GM19468 (cell line): ENCODE results near the gene GHRH.

ENCODE experiments used
- ATAC-seq: cut with Tn5 transposase; IDR thresholded peaks from one replicate; pipeline ENCODE4 v1.9.1; 2021; ENCODE audit warnings: mild to moderate bottlenecking, moderate library complexity, moderate number of reproducible peaks; ENCODE audit not compliant: unreplicated experiment; ENCODE audit errors: extremely low read depth

GHRH gene

DNA sequence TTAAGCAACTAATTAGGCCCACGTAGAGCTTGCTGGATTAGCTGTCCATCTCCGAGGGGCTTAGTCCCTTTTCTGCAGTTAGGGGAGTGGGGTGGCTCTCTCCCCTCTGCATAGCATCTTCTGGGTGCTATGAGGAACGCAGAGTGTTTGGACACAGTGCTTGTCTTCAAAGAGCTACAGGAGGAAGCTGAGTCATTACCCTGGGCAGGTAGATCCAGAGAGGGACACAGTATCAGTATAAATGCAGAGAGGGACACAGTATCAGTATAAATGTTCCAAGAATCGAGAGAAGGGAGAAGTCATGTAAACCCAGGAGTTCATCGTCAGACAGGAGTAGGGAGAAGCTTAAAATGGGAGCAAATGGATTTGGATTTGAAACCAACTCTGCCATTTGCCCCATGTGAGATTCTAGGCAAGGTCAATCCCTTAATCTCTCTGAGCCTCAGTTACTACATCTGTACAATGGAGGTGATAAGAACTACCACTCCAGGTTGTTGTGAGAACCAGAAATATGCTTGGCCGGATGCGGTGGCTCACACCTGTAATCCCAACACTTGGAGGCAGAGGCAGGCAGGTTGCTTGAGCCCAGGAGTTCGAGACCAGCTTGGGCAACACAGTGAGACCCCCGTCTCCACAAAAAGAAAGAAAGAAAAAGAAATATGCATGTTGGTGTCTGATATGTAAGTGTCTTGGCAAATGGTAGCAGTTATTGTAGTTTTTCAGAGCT is 5.5 kb upstream of the GHRH start:
- ATAC-seq, result no peak

DNA sequence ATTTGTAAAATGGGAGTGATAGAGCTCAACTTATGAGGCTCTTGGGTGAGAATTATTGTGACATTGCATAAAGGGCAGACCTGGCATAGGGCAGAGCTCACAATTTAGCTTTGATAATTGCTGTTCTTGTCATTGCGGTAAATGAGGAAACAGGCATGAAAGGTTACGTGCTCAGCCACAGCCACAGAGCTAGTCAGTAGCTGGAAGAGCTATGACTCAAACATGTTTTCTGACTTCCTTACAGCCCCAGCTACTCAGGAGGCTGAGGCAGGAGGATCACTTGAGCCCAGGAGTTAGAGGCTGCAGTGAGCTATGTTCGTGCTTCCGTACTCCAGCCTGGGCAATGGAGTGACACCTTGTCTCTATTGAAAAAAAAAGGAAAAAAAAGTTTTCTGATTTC is 3.5 kb upstream of the GHRH start:
- ATAC-seq, result no peak

DNA sequence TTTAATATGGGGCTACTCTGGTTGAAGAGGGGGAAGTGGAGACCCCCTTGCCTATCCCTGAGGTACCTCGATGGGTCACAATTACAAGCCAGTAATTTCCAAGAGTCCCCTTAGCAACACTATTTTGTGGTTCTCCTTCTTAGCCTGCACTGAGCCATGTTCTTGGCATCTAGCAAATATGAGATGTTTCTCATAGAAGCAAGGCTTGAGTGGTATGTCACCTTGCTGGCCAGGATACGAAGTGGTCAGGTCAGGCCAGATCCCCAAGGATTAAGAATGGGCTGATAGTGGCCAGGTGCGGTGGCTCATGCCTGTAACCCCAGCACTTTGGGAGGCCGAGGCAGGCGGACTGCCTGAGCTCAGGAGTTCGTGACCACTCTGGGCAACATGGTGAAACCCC is 2.1 kb upstream of the GHRH start:
- no peak for ATAC-seq

DNA sequence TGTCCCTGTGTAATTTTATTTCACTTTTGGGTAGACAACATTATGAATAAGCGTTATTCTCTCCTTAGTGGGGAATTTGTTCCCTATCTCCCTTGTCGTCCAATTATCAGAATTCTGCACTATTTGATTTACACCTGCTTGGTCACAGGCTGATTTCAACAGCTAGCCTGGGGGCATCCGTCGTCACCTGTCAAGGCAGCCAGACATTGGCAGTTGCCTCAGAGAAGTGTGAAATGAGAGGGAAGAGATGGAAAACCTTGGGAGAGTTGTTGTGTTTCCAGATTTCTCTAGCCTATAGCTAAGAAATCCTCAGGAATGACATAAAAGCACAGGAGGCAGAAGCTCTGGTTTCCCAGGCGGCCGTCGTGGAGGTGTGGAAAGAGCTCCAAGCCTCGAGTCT is 891 bp upstream of the GHRH start:
- ATAC-seq, result no peak

GRCh38 chr20:37260923-37261322 is 691 bp downstream of the GHRH start:
- no peak for ATAC-seq

- no peak for ATAC-seq
Measured at GRCh38 chr20:37259865-37260264, 1.7 kb downstream of the GHRH start.

DNA sequence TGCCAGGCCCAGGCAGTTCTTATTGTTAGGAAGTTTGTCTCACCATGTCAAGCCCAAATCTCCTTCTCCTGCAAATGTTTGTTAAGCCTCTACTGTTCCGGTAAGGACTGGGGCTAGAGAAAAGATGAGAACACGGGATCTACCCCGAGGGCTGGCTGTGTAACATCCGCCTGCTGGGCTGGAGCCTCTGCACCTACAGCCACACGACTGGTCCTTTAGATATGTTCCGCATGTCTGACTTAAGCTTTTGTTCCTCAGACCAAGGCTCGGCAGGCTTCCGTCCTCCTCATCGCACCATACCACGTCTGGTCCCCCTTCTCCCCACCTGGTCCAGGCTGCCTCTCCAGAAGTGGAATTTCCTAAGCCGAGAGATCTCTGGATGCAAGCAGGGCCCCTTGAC is 2.6 kb downstream of the GHRH start:
- ATAC-seq, result no peak

DNA sequence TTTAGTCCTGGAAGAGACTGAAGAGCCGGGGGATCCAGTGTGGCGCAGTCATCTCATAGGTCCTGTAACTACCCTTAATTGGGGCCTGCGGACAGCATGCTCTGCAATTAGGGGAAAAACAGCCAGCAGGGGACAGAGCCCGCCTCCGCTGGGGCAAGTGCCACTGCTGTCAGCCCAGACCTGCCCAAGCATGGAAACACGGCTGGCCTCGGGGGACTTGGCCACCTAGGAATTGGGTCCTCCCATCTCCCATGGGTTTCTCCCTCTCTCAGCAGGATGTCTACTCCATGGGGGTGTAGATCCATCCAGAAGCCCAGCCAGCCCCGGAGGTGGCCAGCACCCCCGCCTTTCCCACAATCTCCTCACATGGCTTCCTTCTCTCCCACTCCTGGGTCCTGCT is 3.6 kb downstream of the GHRH start:
- ATAC-seq, result no peak

DNA sequence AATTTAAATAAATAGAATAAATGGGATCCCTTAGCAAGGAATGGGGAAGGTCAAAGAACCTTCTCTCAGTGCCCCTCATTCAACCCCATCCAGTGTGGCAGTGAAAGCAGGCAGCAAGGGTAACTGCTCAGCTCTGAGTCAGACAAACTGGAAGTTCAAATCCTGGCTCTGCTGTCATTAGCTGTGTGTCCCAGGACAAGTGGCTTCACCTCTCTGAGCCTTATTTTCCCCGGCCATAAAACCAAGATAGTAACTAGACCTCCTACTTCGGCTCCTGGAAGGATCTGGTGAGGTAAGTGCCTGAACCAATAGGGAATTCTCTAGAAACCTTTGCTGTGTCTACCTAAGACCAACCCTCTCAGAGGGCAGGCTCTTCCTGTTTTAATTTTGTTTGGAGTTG is 4.1 kb downstream of the GHRH start:
- ATAC-seq, result no peak

GRCh38 chr20:37256286-37256685 is 5.3 kb downstream of the GHRH start:
- no peak for ATAC-seq

- no peak for ATAC-seq
Measured at GRCh38 chr20:37254114-37254878, 7.3 kb downstream of the GHRH start.

DNA sequence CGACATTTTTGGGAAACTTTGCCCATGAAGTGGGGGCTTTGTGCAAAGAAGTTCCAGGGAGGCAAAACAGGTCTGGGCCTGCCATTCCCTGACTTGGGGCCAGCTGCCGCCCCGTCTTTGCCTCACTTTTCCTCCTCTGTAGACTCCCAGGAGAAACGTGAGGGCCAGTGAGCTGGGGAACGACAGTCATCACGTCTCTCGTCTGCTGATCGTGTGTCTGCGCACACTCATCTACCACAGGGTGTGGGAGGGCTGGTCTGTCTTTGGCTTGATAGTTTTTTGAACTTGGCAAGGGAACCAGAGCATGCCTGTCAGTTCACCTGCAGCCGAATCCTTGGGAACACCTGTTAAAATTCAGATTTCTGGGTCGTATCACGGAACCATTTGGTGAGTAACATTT is 8.5 kb downstream of the GHRH start:
- no peak for ATAC-seq

GRCh38 chr20:37251825-37252477 is 9.7 kb downstream of the GHRH start:
- no peak for ATAC-seq

DNA sequence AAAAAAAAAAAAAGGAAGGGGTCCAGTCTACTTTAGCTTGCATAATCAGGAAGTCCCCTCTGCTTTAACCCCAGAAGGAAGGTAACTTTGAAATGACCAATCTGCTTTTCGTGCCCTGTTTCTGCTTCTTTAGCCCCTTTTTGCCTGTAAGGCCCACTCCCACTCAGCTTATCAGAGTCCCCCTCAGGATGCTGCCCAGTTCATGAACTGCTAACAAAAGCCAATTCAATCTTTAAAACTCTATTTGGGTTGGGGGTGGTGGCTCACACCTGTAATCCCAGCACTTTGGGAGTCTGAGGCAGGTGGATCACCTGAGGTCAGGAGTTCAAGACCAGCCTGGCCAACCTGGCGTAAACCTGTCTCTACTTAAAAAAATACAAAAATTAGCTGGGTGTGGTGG is 12.3 kb downstream of the GHRH start:
- no peak for ATAC-seq

DNA sequence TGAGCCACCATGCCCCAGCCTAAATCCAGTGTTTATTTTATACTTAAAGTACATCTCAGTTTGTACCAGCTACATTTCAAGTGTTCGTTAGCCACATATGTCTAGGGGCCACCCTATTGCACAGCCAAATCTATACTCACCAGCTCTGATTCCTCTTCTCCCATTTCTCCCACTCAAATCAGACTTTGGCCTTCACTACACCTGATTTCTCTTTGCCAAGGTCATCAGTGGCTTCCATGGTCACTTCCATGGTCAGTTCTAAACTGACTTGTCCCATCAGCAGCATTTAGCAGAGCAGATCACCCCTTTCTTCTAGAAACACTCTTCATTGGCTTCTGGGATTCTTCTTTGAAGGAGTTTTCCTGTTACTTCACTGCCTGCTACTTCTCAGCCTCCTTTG is 14.1 kb downstream of the GHRH start:
- no peak for ATAC-seq

- no peak for ATAC-seq
Measured at GRCh38 chr20:37246736-37247135, 14.9 kb downstream of the GHRH start.

DNA sequence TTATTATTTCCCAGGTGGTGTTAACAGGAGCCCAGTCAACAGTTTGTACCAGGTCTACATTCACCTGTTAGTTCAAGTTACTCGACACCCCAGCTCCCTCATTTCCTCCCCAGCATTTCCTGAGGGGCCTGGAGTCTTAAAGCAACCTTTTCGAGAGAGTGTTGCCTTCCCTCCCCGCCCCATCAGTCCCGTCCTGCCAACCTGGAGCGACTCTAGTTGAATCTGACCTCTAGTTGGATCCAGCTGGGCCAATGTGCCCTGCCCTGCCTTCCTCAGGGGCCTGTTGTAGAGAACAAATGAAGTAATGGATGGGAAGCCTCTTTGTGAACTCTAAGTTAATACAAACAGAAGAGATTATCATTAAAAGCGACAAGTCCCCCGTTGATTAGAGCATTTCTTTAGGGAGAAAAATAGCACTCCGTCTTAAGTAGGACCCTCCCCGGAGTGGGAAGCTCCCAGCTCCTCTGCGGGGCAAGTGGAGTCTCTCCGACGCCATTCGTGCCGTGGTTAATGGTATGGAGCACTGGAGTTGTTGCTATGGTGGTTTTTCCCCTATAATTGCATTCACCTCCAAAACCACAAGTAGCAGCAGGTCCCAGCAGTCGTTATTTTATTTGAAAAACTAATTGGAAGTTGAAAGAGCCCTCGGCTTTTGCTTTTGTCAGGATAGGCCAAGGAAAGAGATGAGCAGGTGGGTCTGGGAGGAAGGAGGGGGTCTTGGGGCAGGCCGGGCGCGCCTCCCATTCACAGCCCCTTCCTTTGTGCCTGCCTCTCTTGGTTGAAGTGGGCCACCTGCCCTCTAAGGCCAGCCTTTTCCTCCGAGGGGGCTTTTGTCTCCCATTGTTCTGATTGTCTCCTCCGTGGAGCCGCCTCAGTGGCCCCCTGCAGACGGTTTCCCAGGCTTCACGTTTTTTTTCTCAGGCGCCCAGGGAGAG is 16.1 kb downstream of the GHRH start:
- no peak for ATAC-seq

GRCh38 chr20:37244572-37244957 is 17.0 kb downstream of the GHRH start:
- no peak for ATAC-seq

GRCh38 chr20:37243937-37244571 is 17.6 kb downstream of the GHRH start:
- no peak for ATAC-seq
